Amygdala (tissue), 56 donors: ENCODE measurements around the gene CDC73.
"Not testable (repeated sequence)": the region's sequence is repeated elsewhere in the genome, so short reads cannot be mapped to it uniquely, and the experiment has no call there.

Source experiments
- DNase-seq, 56 donors: peaks; one replicate each; lab custom pipeline; 2025; lab: John Stamatoyannopoulos, UW

The CDC73 gene

GRCh38 chr1:193270996-193271395, 149.2 kb downstream of the CDC73 start:
- DNase-seq: no peak

- no peak for DNase-seq
These were observed 153.9 kb downstream of the CDC73 start for GRCh38 chr1:193275773-193276172.

GRCh38 chr1:193278968-193279367, 157.1 kb downstream of the CDC73 start:
- no peak for DNase-seq

GRCh38 chr1:193281894-193282293, 160.1 kb downstream of the CDC73 start:
- no peak for DNase-seq

GRCh38 chr1:193283016-193283415, 161.2 kb downstream of the CDC73 start:
- no peak for DNase-seq

- no peak for DNase-seq
These were observed 162.4 kb downstream of the CDC73 start for GRCh38 chr1:193284219-193284618.

- DNase-seq: no peak
These were observed 163.8 kb downstream of the CDC73 start for GRCh38 chr1:193285641-193286040.

- not testable (repeated sequence) for DNase-seq
These were observed 166.8 kb downstream of the CDC73 start for GRCh38 chr1:193288548-193289080.

- DNase-seq: no peak
These were observed 171.9 kb downstream of the CDC73 start for GRCh38 chr1:193293726-193294125.

- no peak for DNase-seq
These were observed 177.2 kb downstream of the CDC73 start for GRCh38 chr1:193299038-193299437.

GRCh38 chr1:193301746-193302145, 179.9 kb downstream of the CDC73 start:
- DNase-seq: no peak

GRCh38 chr1:193303849-193304248, 182.0 kb downstream of the CDC73 start:
- DNase-seq: no peak
